Left cardiac atrium (tissue), 4 donors: ENCODE measurements around the gene ULK1. TPM values are rescaled to one million over a fixed set of nuclear protein-coding genes. Genes with fewer than 3 reads are reported as not detected.

Experiments used
- ATAC-seq, 2 donors: fragments of 200-7000 bp; cut with Tn5 transposase; one replicate each; pipeline ENCODE4 v1.9.1; 2020; ENCODE audit warnings: mild to moderate bottlenecking in 2 of 2, moderate library complexity in 2 of 2
- DNase-seq: peaks from one replicate; pipeline ENCODE4 v3.0.0-alpha.2; 2020
- intact Hi-C, 2 donors: fragments of 100-400 bp; cut with DNase I; formaldehyde crosslinking; loops; one replicate each; pipeline versions ENCODE4 v1.14.1 to v1.15.1; 2022 to 2023
- long read RNA-seq: library from polyadenylated mRNA; unstranded; transcript quantifications from one replicate; pipeline ENCODE4 v2.0.0, GENCODE V29; 2021
- total RNA-seq, 2 donors: library from RNA; stranded (reverse); fragmentation: NEBNext Ultra II Directional; extraction: Animal tissue kit (Norgen Biotek cat#: 25700); gene quantifications; one replicate each; pipeline ENCODE4 v1.2.1, GENCODE V29; 2021
- donor health status: DM: no; HTN: yes; CAD: no.
- donor health status: DM: no; HTN: yes; CAD: no; lungs with severe emphysema.
- donor health status: DM: yes; HTN: yes; CAD: no.
- donor health status: Dilated cardiomyopathy.

ULK1 gene
- total RNA-seq, result 10 to 100 TPM; 27.6 to 34.5 TPM
- long read RNA-seq, partial matches to known transcripts, result 42 of 48 reads
- long read RNA-seq, other reads (novel, unspliced or antisense), result 4 of 48 reads

DNA sequence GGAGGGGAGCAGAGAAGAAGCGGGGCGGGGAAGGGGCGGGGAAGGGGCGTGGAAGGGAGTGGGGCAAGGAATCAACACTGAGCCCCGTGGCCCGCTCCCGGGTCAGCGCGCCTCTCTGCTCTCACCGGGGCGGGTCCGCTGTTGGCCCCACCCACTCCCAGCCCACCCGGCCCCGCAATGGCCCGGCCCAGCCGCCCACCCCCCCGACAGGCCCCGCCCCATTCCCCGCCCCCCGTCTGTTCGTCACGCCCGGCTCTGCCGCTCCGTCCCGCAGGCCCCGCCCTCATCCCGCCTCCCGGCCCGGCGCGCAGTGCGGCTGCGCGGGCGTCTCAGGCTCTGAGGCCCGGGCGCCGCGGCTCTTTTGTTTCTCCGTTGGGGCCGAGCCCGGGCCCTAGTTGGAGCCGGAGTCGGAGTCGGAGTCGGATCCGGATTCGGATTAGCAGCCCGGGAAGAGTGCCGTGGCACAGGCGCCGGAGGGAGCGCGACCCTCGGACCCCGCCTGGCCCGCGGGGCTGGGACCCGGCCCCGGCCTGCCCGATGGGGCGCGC is at the start of gene ULK1:
Gene ULK1, plus strand, starts transcription at position 310 of the 548 bp plus-strand sequence. CDS start 380 bp downstream, outside the sequence.
- DNase-seq (peak; percentile 93), ATAC-seq (peak; percentile 76 to 81)
- intact Hi-C loops, result no loop called here

DNA sequence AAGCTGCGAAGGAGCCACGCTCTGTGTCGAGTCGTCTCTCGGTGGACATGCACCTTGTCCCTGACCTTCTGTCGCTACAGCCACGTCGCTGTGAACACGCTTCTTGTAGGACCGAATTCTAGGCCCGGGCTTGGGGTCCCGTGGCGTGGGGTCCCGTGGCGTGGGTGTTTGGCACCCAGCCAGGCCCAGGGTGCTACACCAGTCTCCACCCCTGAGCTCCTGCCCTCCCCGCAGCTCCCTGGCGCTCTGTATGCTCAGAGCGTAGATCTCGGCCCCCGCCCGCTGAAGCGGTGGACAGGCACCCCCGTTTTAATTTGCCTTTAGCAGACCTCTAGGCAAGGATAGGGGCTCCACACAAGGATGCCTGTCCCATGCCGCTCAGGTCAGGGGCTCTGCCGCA is 49.8 kb upstream of the ULK1 start:
- intact Hi-C loops, result no loop called here
- no peak for ATAC-seq
- no peak for DNase-seq

DNA sequence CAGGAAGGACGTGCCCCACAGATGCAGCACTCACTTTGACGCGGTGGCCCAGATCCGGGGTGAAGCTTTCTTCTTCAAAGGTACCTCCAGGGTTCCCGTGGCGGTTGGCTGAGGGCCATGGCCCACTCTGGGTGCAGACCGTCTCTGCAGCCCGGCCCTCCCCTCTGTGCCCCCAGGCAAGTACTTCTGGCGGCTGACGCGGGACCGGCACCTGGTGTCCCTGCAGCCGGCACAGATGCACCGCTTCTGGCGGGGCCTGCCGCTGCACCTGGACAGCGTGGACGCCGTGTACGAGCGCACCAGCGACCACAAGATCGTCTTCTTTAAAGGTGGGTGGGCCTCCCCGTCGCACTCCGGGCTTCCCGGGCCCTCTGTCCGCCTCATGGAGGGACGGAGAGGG is 49.3 kb upstream of the ULK1 start:
- intact Hi-C loops, result no loop called here
- ATAC-seq (no peak), DNase-seq (no peak)

DNA sequence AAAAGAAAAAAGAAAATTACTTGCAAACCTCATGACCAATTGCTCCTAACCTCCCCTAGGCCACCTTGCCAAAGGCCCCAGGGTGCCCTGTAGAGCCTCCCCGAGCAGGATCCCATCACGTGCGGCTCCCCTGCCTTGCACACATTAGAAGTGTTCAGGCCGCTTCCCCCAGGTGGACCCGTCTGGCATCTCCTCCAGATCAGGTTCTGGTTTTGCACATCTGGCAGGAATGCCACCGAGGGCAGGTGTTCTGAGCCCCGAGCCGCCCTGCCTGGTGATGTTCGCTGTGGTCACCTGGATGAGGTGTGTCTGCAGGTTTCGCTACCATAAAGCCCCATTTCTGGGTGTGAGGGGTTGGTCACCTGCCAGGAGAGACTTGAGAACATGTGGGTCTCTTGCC is 47.0 kb upstream of the ULK1 start:
- intact Hi-C loops, result no loop called here
- ATAC-seq, result no peak
- no peak for DNase-seq

DNA sequence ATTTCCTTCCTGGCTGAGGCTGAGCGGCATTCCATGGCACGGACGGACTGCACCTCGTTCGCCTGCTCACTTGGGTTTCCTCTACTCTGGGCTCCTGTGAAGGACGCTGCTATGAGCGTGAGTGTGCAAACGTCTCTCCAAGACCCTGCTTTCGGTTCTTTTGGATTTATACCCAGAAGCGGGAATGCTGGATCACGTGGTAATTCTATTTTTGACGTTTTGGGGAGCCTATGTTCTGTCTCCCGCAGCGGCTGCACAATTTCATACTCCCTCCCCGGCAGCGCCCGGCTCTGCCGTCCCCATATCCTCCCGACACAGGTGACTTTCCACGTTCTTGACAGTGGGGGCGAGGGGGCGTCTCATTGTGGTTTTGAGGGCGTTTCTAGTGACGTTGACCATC is 45.7 kb upstream of the ULK1 start:
- intact Hi-C loops, result no loop called here

DNA sequence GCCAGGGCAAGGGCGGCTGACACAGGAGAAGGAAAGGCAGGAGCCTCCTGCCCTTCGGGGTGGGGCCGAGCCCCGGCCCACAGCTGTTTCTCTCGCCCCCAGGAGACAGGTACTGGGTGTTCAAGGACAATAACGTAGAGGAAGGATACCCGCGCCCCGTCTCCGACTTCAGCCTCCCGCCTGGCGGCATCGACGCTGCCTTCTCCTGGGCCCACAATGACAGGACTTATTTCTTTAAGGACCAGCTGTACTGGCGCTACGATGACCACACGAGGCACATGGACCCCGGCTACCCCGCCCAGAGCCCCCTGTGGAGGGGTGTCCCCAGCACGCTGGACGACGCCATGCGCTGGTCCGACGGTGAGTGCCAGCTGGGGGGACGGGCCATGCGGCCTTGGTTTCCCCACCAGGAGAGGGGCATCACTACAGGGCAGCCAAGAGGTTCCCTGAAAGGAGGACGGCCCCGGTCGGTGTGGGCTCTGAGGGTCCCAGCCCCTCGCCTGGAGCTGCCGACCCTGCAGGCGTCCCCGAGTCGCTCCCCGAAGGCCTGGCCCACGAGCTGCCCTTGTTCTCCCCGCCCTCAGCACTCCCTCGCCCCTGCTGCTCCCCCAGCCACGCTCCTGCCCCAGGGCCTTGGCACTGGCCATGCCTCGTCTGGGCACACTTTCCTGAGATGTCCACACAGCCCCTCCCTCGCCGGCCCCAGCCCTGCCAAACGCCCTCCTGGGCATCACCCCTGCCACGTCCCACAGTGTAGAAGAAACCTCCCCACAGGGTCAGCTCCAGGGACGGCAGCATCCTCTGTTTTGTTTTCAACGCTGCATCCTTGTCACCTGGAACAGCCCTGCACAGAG is 44.5 kb upstream of the ULK1 start:
- intact Hi-C loops, result no loop called here
- ATAC-seq (no peak), DNase-seq (no peak)

More for the DNA sequence above, 45.7 kb upstream of the ULK1 start:
- ATAC-seq (no peak), DNase-seq (no peak)

DNA sequence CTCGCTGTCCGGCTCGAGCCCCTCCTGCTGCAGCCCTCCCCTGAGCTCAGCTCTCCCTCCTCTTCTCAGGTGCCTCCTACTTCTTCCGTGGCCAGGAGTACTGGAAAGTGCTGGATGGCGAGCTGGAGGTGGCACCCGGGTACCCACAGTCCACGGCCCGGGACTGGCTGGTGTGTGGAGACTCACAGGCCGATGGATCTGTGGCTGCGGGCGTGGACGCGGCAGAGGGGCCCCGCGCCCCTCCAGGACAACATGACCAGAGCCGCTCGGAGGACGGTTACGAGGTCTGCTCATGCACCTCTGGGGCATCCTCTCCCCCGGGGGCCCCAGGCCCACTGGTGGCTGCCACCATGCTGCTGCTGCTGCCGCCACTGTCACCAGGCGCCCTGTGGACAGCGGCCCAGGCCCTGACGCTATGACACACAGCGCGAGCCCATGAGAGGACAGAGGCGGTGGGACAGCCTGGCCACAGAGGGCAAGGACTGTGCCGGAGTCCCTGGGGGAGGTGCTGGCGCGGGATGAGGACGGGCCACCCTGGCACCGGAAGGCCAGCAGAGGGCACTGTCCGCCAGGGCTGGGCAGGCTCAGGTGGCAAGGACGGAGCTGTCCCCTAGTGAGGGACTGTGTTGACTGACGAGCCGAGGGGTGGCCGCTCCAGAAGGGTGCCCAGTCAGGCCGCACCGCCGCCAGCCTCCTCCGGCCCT is 43.4 kb upstream of the ULK1 start:
- ATAC-seq (no peak), DNase-seq (peak; percentile 18)
- intact Hi-C loops, result no loop called here

DNA sequence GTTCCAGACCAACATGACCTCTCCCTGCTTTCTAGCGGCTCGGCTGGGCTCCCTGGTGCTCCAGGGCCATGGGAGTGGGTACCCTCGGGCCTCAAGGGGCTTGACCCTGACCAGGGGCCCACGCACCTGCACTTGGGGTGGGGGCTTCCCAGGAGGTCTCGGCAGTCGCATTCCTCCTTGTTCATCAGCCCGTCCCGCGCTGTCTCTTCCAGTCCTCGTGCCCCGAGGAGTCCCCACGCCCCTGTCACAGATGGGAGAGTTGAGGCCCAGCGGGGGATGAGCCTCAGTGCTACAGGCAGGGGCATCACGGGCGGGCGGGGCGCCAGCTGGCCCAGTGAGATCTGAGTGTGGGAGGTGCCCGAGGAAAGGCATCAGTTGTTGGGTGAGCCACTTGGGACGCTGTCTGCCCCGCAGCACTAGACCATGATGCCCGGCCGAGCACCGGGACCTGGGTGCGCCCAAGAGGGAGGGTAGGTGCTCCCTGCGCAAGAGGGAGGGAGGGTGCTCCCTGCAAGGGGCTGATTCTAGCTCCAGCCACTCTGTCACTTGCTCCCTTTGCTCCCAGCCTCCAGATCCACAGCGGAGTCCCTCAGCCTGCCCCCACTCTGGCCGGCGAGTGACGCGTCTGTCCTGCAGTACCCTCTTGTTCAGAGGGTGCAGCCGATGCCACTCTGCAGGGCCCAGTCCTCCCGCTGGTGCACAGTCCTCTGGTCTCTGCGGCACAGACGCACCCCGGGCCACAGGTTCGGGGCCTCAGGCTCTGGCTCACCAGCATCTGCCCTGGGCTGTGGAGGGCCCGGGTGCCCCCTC is 42.5 kb upstream of the ULK1 start:
- no peak for ATAC-seq
- DNase-seq, result peak; percentile 12
- intact Hi-C loops, result no loop called here

DNA sequence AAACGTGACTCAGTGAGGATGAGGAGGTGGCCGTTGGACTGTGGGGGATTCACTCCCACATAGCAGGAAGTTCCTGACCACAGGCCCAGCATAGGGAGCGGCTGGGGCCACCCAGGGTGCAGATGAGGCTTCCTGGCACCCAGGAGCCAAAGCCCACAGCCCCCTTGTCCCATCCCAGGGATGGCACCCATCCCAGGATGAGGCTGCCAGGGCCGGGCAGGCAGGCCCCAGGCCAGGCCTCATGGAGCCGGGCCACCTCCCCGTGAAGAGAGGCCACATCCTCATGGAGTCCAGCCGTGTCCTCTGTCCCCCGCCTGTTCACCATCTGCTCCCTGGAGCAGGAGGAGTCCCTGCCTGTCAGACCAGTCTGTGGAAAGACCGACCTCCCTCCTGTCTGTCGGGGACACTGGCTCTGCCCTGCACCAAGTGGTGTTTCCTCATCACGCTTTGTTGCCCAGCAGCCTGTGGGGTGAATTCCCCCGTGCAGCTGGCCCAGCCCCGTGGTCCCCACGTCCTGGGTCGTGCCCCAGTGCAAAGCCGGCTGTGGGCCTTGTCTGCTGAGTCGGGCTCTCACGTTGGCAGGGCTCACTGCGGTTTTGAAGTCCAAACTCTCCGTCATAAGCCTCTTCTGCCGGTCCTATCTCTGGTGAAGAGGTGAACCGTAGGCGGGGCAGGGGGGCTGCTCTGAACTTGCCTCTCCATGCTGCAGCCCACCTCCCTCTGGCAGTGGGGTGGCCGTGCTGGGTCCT is 41.7 kb upstream of the ULK1 start:
- DNase-seq (peak; percentile 16), ATAC-seq (no peak)
- intact Hi-C loops, result no loop called here

DNA sequence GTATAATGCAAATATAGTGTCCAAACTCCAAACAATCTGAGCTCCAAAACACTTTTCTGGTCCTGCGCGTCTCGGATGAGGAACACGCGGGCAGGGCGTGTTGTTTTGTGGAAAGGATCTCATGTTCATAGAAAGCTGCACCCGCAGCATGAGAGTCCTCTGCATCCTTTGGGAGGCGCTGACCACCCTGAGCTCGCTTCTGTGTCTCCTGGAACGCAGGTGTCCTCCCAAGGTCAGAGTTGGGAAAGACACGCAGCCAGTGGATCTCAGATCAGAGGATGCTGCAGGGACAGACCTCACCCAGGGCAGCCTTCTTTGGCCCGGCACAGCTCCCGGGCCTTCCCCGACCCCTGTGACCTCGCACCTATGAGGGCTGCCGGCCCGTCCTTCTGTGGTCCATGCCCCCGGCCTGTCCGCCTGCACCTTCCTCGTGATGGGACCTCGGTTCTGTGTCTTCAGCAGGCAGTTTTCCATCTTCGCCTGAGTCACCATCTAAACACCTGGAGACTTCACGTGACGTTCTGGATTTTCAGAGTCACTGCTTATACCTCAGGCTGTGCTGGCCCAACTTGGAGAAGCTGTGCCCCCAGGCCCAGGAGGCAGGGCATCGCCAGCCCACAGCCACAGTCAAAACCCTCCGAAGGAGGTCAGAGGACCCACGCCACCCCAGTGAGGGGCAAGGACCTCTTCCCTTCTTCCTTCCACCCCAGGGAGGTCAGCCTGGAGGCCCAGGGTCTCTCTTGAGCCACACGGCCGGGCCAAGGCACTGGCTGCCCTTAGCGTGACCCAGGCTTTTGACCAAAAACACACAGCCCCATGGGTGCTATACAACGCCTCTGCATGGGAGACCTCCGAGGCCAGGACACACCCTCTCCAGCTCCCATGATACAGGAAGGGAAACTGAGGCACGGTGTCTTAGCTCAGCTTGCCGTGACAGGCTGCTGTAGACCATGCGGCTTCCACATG is 40.3 kb upstream of the ULK1 start:
- ATAC-seq (no peak), DNase-seq (no peak)
- intact Hi-C loops, result no loop called here

DNA sequence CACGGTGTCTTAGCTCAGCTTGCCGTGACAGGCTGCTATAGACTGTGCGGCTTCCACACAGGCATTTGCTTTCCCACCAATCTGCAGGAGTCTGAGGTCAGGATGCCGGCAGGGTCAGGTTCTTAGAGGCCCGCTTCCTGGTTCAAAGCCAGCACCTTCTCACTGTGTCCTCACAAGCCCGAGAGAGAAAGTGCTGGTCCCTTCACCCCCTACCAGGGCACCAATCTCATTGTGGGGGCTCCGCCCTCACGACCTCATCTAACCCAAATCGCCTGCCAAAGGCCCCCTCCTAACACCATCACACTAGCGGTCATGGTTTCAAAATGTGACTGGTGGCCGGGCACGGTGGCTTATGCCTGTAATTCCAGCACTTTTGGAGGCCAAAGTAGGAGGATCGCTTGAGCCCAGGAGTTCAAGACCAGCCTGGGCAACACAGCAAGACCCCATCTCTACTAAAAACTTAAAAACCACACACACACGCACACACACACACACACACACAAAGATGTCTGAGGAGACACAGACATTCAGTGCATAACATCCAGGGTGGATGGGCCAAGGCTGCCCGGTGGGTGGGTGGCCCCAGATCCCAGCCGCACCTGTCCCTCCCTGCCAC is 39.5 kb upstream of the ULK1 start:
- intact Hi-C loops, result no loop called here
- DNase-seq (no peak), ATAC-seq (no peak)

DNA sequence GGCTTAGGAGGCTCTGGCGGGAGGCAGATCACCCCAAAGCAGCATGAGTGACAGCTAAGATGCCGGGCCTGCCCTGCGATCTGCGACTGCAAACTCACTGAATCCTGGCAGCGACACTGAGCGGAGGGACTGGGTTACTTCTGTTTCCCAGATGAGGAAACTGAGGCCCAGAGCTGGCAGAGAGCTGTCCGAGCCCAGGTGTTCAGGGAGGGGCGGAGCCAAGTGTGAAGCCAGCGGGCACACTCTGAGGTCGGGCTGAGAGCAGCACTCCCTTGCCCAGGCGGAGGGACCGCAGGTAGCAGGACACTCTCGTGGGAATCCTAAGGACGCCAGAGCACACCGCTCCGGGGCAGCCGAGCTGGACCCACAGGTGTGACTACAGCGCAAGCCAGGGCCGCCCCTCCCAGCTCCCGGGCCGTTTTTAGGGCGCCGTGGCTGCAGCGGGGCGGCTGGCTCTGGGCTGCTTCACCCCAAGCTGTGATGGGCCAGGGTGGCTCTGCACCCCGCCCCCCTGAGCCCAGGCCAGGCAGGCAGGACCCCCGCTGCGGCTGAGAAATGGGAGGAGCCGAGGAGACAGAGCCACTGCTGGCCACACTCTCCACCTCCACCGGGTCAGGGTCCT is 38.8 kb upstream of the ULK1 start:
- intact Hi-C loops, result no loop called here
- no peak for ATAC-seq
- DNase-seq, result no peak

DNA sequence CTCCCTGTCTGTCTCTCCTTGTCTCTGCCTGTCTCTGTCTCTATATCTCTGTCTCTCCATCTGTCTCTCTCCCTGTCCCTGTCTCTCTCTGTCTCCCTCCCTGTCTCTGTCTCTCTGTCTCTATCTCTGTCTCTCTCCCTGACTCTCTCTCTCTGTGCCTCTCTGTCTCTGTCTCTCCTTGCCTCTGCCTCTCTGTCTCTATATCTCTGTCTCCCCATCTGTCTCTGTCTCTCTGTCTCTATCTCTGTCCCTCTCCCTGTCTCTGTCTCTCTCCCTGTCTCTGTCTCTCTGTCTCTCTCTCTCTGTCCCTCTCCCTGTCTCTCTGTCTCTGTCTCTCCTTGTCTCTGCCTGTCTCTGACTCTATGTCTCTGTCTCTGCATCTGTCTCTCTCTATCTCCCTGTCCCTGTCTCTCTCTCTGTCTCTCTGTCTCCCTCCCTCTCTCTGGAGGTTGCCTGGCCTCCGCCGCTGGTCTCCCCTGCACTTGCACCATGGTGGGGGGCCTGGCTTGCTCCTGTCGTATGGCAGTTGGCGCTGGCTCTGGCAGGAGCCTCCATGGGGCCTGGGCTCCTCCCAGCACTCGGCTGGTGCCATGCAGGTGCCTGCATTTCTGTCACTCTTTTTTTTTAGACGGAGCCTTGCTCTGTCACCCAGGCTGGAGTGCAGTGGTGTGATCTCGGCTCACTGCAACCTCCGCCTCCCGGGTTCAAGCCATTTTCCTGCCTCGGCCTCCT is 37.9 kb upstream of the ULK1 start:
- DNase-seq (no peak), ATAC-seq (no peak)
- intact Hi-C loops, result no loop called here

DNA sequence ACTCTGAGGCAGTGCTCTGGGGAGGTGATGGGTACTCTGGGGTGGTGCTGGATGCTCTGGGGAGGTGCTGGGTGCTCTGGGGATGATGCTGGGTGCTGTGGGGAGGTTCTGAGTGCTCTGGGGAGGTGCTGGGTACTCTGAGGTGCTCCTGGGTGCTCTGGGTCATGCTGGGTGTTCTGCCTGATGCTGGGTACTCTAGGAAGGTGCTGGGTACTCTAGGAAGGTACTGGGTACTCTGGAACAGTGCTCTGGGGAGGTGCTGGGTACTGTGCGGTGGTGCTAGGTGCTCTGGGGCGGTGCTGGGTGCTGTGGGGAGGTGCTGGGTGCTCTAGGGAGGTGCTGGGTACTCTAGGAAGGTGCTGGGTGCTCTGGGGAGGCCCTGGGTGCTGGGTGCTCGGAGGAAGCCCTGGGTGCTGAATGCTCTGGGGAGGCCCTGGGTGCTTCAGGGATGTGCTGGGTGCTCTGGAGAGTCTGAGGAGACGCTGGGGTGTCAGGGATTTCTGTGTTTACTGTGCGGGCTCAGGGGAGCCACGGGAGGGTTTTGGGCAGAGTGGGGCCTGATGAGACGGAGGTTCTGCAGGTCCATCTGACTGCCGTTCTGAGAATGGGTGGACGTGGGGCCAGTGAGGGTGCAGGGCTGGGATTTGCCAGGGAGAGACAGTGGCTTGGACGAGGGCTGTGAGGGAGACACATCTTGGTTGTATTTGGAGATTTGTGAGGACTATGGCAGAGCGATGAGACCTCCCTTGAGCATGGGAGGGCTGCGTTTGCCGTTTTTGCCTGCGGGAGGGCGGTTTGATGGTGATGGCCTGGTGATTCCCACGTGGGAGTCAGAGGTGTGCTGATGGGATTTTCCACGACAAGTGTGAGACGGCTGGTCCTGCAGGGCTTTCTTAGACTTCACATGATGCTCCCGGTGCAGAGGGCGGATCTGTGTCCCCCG is 36.2 kb upstream of the ULK1 start:
- ATAC-seq (no peak), DNase-seq (no peak)
- intact Hi-C loops, result no loop called here
